Endothelial cell of umbilical vein (primary cell): ENCODE measurements around the gene TUBGCP2. TPM values are rescaled to one million over a fixed set of nuclear protein-coding genes. Genes with fewer than 3 reads are reported as not detected.

Experiments used
- BruUV-seq: library from RNA; stranded (reverse); fragments of 400-500 nt; replicated peaks from 2 replicates; lab custom pipeline; 2021; lab: Mats Ljungman, UMichigan
- CTCF ChIA-PET: fragments of 300-600, 350-600 bp; sonication (Branson Sonifier 250); formaldehyde crosslinking; loops from one replicate; lab custom pipeline; 2021; ENCODE audit warnings: antibody characterized with exemption, inconsistent platforms; lab: Charles Lee
- POLR2A ChIA-PET: fragments of 300-600, 350-600 bp; sonication (Branson Sonifier 250); formaldehyde crosslinking; loops from one replicate; lab custom pipeline; 2021; ENCODE audit warnings: antibody characterized with exemption, inconsistent platforms; lab: Charles Lee
- DNase-seq: peaks from one replicate; pipeline ENCODE4 v3.0.0-alpha.2; 2011; ENCODE audit warnings: low read depth, low spot score
- FAIRE-seq: peaks from 2 replicates; lab custom pipeline; 2011; peaks lifted over from hg19 to GRCh38; lab: Jason Lieb, UNC
- H2AFZ ChIP-seq: 2 replicates; pipeline ENCODE4 v1.6.0; 2012; ENCODE audit warnings: low read depth, low read length, control low read depth, inconsistent platforms
- H3K27ac ChIP-seq: 2 replicates; pipeline ENCODE4 v1.5.1; 2011; ENCODE audit warnings: low read depth, mild to moderate bottlenecking, control low read depth, low read length, moderate library complexity; ENCODE audit not compliant: insufficient read depth
- H3K27me3 ChIP-seq, 2 experiments: 2 replicates each; pipeline versions ENCODE4 v1.6.0 to v1.6.1; 2011; ENCODE audit warnings: low read length in 2 of 2, mixed read lengths in 1 of 2; ENCODE audit not compliant: control insufficient read depth in 2 of 2, insufficient read depth in 2 of 2
- H3K36me3 ChIP-seq, 2 experiments: 2 replicates in 1 of 2; 3 replicates in 1 of 2; pipeline ENCODE4 v1.5.1; 2011; ENCODE audit warnings: low read length in 2 of 2, mild to moderate bottlenecking in 1 of 2, moderate library complexity in 1 of 2; ENCODE audit not compliant: control insufficient read depth in 2 of 2, insufficient read depth in 2 of 2; ENCODE audit errors: extremely low read depth in 1 of 2
- H3K4me1 ChIP-seq: 3 replicates; pipeline ENCODE4 v1.5.1; 2011; ENCODE audit warnings: mild to moderate bottlenecking, low read length; ENCODE audit not compliant: control insufficient read depth, insufficient read depth; ENCODE audit errors: extremely low read depth
- H3K4me2 ChIP-seq: 2 replicates; pipeline ENCODE4 v1.6.1; 2011; ENCODE audit warnings: low read length, control low read depth, mixed read lengths; ENCODE audit not compliant: insufficient read depth
- H3K4me3 ChIP-seq, 3 experiments: fragments of 200-600 bp in 1 of 3; sonication (generic), shearing (Covaris generic) in 1 of 3; replicated peaks in 1 of 3; 2 replicates each; pipeline ENCODE4 v1.5.1; 2011 to 2016; ENCODE audit warnings: control low read depth in 3 of 3, low read length in 3 of 3, mild to moderate bottlenecking in 2 of 3, inconsistent platforms in 1 of 3, low read depth in 1 of 3, moderate library complexity in 1 of 3; ENCODE audit not compliant: insufficient read depth in 1 of 3
- H3K79me2 ChIP-seq: 2 replicates; pipeline ENCODE4 v1.6.0; 2012; ENCODE audit warnings: low read length, inconsistent platforms; ENCODE audit not compliant: control insufficient read depth, insufficient read depth
- H3K9ac ChIP-seq: replicated peaks from 2 replicates; pipeline ENCODE3; 2011; ENCODE audit warnings: low read length, control low read depth; ENCODE audit not compliant: insufficient read depth; ENCODE audit errors: extremely low read depth
- H3K9me1 ChIP-seq: replicated peaks from 3 replicates; pipeline ENCODE4 v1.6.0; 2011; ENCODE audit warnings: mild to moderate bottlenecking, low read length; ENCODE audit not compliant: control insufficient read depth, insufficient read depth; ENCODE audit errors: extremely low read depth
- H3K9me3 ChIP-seq: replicated peaks from 2 replicates; pipeline ENCODE4 v1.5.1; 2012; ENCODE audit warnings: low read length, inconsistent platforms; ENCODE audit not compliant: control insufficient read depth, insufficient read depth
- H4K20me1 ChIP-seq: replicated peaks from 2 replicates; pipeline ENCODE3; 2011; ENCODE audit warnings: mild to moderate bottlenecking, low read length; ENCODE audit not compliant: control insufficient read depth, insufficient read depth; ENCODE audit errors: extremely low read depth
- EZH2 ChIP-seq: IDR thresholded peaks from 2 replicates; pipeline ENCODE4 v1.6.1; 2012; ENCODE audit warnings: borderline replicate concordance, low read depth, mild to moderate bottlenecking, moderate library complexity, low read length, inconsistent platforms; ENCODE audit not compliant: severe bottlenecking
- FOS ChIP-seq: IDR thresholded peaks from 2 replicates; pipeline ENCODE4 v1.6.1; 2011; ENCODE audit warnings: mild to moderate bottlenecking, low read length, moderate library complexity, borderline replicate concordance; ENCODE audit not compliant: insufficient read depth
- GATA2 ChIP-seq: IDR thresholded peaks from 2 replicates; pipeline ENCODE4 v1.7.0; 2011; ENCODE audit warnings: low read depth, mild to moderate bottlenecking, moderate library complexity, mixed read lengths, low read length; ENCODE audit not compliant: insufficient read length, insufficient read depth
- JUN ChIP-seq: IDR thresholded peaks from 2 replicates; pipeline ENCODE4 v1.6.1; 2011; ENCODE audit warnings: borderline replicate concordance, low read depth; ENCODE audit not compliant: insufficient read length, insufficient read depth
- MYC ChIP-seq: IDR thresholded peaks from one replicate; pipeline ENCODE4 v1.6.1; 2011; ENCODE audit warnings: mild to moderate bottlenecking, low read depth, low read length
- POLR2A ChIP-seq: IDR thresholded peaks from 2 replicates; pipeline ENCODE4 v1.6.1; 2012; ENCODE audit warnings: low read depth, mild to moderate bottlenecking, control low read depth, low read length
- POLR2AphosphoS5 ChIP-seq: IDR thresholded peaks from 2 replicates; pipeline ENCODE4 v1.6.1; 2012; ENCODE audit warnings: low read depth, mild to moderate bottlenecking, control low read depth, low read length, moderate library complexity; ENCODE audit not compliant: insufficient read depth
- dilution Hi-C: fragments of 300-500 bp; cut with MboI; formaldehyde crosslinking; loops from one replicate; pipeline ENCODE4 v1.15.0; 2019; ENCODE audit warnings: low sequenced_read_pairs; ENCODE audit not compliant: extremely low pct_ligation_motif_present
- intact Hi-C: fragments of 100-400 bp; cut with micrococcal nuclease; formaldehyde crosslinking; loops from one replicate; pipeline ENCODE4 v1.10.0; 2022
- polyA plus RNA-seq, 4 experiments: library from polyadenylated mRNA; depleted of rRNA in 3 of 4; stranded (reverse) in 3 of 4; unstranded in 1 of 4; fragments of >200 nt; gene quantifications; 2 replicates each; pipeline versions ENCODE4 v1.2.1 to v1.2.3, GENCODE V29; 2011 to 2012; ENCODE audit warnings: missing spikeins in 1 of 4
- total RNA-seq: library from RNA; stranded (reverse); gene quantifications from 2 replicates; pipeline ENCODE4 v1.2.3, GENCODE V29; 2021
- TF ChIP-seq, protein P1 (sequence below): IDR thresholded peaks from 2 replicates; pipeline ENCODE4 v1.6.1; 2011; ENCODE audit not compliant: insufficient read depth, insufficient read length
- TF ChIP-seq, protein P2 (sequence below), 2 donors: IDR thresholded peaks; 1 replicate in 1 of 2; 2 replicates in 1 of 2; pipeline ENCODE4 v1.5.1; 2011; ENCODE audit warnings: low read length in 2 of 2, mild to moderate bottlenecking in 2 of 2, moderate library complexity in 2 of 2, control low read depth in 1 of 2, inconsistent platforms in 1 of 2, low read depth in 1 of 2; ENCODE audit not compliant: insufficient read depth in 1 of 2; ENCODE audit errors: extremely low read depth in 1 of 2

Gene TUBGCP2
- total and polyA plus RNA-seq, 2 donors (not counting 3 experiments of a cell fraction or from before 2014, with no cell fraction given) = 37.1 to 53.1 TPM

DNA sequence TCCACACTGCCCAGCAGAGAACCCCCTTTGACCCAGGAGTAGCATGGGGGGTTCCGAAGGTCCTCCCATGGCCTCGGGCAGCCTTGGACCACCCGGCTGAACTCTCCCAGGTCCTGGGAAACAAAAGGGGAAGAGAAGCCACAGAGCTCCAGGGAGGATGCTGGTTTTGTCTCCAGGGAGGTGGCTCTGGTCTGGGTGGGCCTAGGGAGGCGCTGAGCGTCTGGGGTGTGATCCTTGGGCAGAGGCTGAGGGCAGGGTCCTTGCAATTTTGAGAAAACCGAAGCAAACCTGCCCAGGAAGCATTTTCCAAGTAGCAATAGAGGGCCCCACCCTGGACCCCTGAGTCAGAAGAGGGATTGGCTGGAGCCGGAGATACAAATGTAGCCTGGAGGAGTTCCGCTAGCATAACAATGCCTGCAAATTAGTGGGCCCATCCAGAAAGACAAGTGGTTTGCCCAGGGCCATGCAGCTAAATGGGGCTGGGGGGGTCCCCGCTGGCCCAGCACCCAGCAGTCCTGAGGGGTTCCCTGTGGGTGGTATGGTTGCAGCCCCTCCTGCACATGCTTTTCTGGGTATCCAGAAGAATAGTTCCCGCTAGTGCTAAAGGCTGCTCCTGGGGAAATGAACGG is 76.6 kb downstream of the TUBGCP2 start:
- intact Hi-C loops (no loop called here), dilution Hi-C loops (no loop called here)

More for the DNA sequence above, 76.6 kb downstream of the TUBGCP2 start:
- ChIA-PET POLR2A (no interaction called here), CTCF (no interaction called here)
- Histone ChIP-seq H3K9me1 (no peaks in the 10 kb centered on the region), H3K79me2 (no peaks in the 10 kb centered on the region), H4K20me1 (no peaks in the 10 kb centered on the region), H3K27ac (no peak overlapping the region), H3K36me3 (no peaks in the 10 kb centered on the region), H3K4me3 (no peak overlapping the region), H3K9ac (no peak overlapping the region), H3K4me2 (no peak overlapping the region), H2AFZ (no peak overlapping the region), H3K27me3 (peaks cover 32 to 51% of the 10 kb centered on the region in 2 experiments), H3K9me3 (no peaks in the 10 kb centered on the region), H3K4me1 (no peaks in the 10 kb centered on the region)
- FAIRE-seq = no peak
- no TSS peak for BruUV-seq
- TF ChIP-seq, protein P1, sequence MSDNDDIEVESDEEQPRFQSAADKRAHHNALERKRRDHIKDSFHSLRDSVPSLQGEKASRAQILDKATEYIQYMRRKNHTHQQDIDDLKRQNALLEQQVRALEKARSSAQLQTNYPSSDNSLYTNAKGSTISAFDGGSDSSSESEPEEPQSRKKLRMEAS = no peak
- TF ChIP-seq POLR2A = no peak
- no peak for TF ChIP-seq FOS
- no peak for TF ChIP-seq EZH2
- TF ChIP-seq GATA2 = no peak
- no peak for TF ChIP-seq JUN
- no peak for TF ChIP-seq POLR2AphosphoS5
- no peak for TF ChIP-seq MYC
- TF ChIP-seq, protein P2, sequence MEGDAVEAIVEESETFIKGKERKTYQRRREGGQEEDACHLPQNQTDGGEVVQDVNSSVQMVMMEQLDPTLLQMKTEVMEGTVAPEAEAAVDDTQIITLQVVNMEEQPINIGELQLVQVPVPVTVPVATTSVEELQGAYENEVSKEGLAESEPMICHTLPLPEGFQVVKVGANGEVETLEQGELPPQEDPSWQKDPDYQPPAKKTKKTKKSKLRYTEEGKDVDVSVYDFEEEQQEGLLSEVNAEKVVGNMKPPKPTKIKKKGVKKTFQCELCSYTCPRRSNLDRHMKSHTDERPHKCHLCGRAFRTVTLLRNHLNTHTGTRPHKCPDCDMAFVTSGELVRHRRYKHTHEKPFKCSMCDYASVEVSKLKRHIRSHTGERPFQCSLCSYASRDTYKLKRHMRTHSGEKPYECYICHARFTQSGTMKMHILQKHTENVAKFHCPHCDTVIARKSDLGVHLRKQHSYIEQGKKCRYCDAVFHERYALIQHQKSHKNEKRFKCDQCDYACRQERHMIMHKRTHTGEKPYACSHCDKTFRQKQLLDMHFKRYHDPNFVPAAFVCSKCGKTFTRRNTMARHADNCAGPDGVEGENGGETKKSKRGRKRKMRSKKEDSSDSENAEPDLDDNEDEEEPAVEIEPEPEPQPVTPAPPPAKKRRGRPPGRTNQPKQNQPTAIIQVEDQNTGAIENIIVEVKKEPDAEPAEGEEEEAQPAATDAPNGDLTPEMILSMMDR (IDR thresholded peaks at IDR 0.05; ENCODE audit: extremely low read depth in 1 of 2, insufficient read depth in 1 of 2, low read depth in 1 of 2, low read length in 2 of 2) = no peak
- no peak for DNase-seq
